DOHH2 (cell line): Measurements from ENCODE around the gene BTBD19.

Experiments used
- H3F3A ChIP-seq: fragments of 200-600 bp; sonication (generic), shearing (Covaris generic); 2 replicates; pipeline ENCODE4 v1.6.0; 2016; ENCODE audit warnings: antibody characterized with exemption, mild to moderate bottlenecking; ENCODE audit not compliant: control insufficient read depth, insufficient read depth
- H3K27ac ChIP-seq: fragments of 200-600 bp; sonication (generic); 2 replicates; pipeline ENCODE4 v1.5.1; 2014; ENCODE audit warnings: low read depth, mild to moderate bottlenecking, low read length, moderate library complexity
- H3K27me3 ChIP-seq: fragments of 200-600 bp; sonication (generic); 2 replicates; pipeline ENCODE4 v1.6.1; 2014; ENCODE audit warnings: mild to moderate bottlenecking, low read length, mixed read lengths; ENCODE audit not compliant: control insufficient read depth
- H3K36me3 ChIP-seq: fragments of 200-600 bp; sonication (generic); 2 replicates; pipeline ENCODE4 v1.6.1; 2014; ENCODE audit warnings: mild to moderate bottlenecking, low read length, moderate library complexity, mixed read lengths; ENCODE audit not compliant: control insufficient read depth
- H3K4me1 ChIP-seq: fragments of 200-600 bp; sonication (generic); 2 replicates; pipeline ENCODE4 v1.6.1; 2014; ENCODE audit warnings: mild to moderate bottlenecking, low read length, mixed read lengths; ENCODE audit not compliant: control insufficient read depth
- H3K4me2 ChIP-seq: fragments of 200-600 bp; sonication (generic); 2 replicates; pipeline ENCODE4 v1.6.0; 2014; ENCODE audit warnings: mild to moderate bottlenecking, low read length, moderate library complexity
- H3K4me3 ChIP-seq: fragments of 200-600 bp; sonication (generic); 2 replicates; pipeline ENCODE4 v1.5.1; 2014; ENCODE audit warnings: mild to moderate bottlenecking, low read length, mixed read lengths
- H3K79me2 ChIP-seq: fragments of 200-600 bp; sonication (generic); 2 replicates; pipeline ENCODE4 v1.6.1; 2014; ENCODE audit warnings: mild to moderate bottlenecking, low read length, mixed read lengths; ENCODE audit not compliant: control insufficient read depth
- H3K9me2 ChIP-seq: fragments of 200-600 bp; sonication (generic); replicated peaks from 2 replicates; pipeline ENCODE4 v1.6.1; 2014; ENCODE audit warnings: mild to moderate bottlenecking, low read length, mixed read lengths; ENCODE audit not compliant: control insufficient read depth
- H3K9me3 ChIP-seq: fragments of 200-600 bp; sonication (generic); 2 replicates; pipeline ENCODE4 v1.6.1; 2014; ENCODE audit warnings: antibody characterized with exemption, low read length, mixed read lengths; ENCODE audit not compliant: control insufficient read depth, insufficient read depth
- H4K20me1 ChIP-seq: fragments of 200-600 bp; sonication (generic); 2 replicates; pipeline ENCODE4 v1.6.0; 2014; ENCODE audit warnings: low read depth, mild to moderate bottlenecking, antibody characterized with exemption, low read length, moderate library complexity; ENCODE audit not compliant: control insufficient read depth, insufficient read depth
- CTCF ChIP-seq: fragments of 200-600 bp; sonication (generic); IDR thresholded peaks from one replicate; pipeline ENCODE4 v1.5.1; 2014; ENCODE audit warnings: antibody characterized with exemption, mild to moderate bottlenecking, low read depth, low read length; ENCODE audit not compliant: poor library complexity, severe bottlenecking
- EZH2phosphoT487 ChIP-seq: fragments of 200-600 bp; sonication (generic); IDR thresholded peaks from 2 replicates; pipeline ENCODE4 v1.6.1; 2017; ENCODE audit warnings: borderline replicate concordance, mild to moderate bottlenecking, antibody characterized with exemption, low read length, moderate library complexity, mixed read lengths

BTBD19 gene

GRCh38 chr1:44860331-44860730 lies 52.0 kb downstream of the BTBD19 start:
- no peaks in the 10 kb centered on the region for H3K79me2 ChIP-seq
- TF ChIP-seq CTCF = no peak
- no peak overlapping the region for H3K27ac ChIP-seq
- H3K9me2 ChIP-seq = no peaks in the 10 kb centered on the region
- no peaks in the 10 kb centered on the region for H4K20me1 ChIP-seq
- no peaks in the 10 kb centered on the region for H3F3A ChIP-seq
- peaks cover 8% of the 10 kb centered on the region for H3K36me3 ChIP-seq
- H3K4me2 ChIP-seq = peak overlapping the region; percentile 10
- no peaks in the 10 kb centered on the region for H3K9me3 ChIP-seq
- no peak overlapping the region for H3K4me3 ChIP-seq
- H3K4me1 ChIP-seq = peaks cover 18% of the 10 kb centered on the region
- no peaks in the 10 kb centered on the region for H3K27me3 ChIP-seq

- H3K4me3 ChIP-seq = no peak overlapping the region
- H3F3A ChIP-seq = no peaks in the 10 kb centered on the region
- no peaks in the 10 kb centered on the region for H4K20me1 ChIP-seq
- peak overlapping the region; percentile 10 for H3K4me2 ChIP-seq
- H3K27me3 ChIP-seq = no peaks in the 10 kb centered on the region
- no peaks in the 10 kb centered on the region for H3K79me2 ChIP-seq
- H3K4me1 ChIP-seq = peaks cover 18% of the 10 kb centered on the region
- peaks cover 8% of the 10 kb centered on the region for H3K36me3 ChIP-seq
- no peaks in the 10 kb centered on the region for H3K9me3 ChIP-seq
- no peaks in the 10 kb centered on the region for H3K9me2 ChIP-seq
- TF ChIP-seq EZH2phosphoT487 = no peak
- no peak for TF ChIP-seq CTCF
- no peak overlapping the region for H3K27ac ChIP-seq
Measured at GRCh38 chr1:44860891-44861425, 52.6 kb downstream of the BTBD19 start.

DNA sequence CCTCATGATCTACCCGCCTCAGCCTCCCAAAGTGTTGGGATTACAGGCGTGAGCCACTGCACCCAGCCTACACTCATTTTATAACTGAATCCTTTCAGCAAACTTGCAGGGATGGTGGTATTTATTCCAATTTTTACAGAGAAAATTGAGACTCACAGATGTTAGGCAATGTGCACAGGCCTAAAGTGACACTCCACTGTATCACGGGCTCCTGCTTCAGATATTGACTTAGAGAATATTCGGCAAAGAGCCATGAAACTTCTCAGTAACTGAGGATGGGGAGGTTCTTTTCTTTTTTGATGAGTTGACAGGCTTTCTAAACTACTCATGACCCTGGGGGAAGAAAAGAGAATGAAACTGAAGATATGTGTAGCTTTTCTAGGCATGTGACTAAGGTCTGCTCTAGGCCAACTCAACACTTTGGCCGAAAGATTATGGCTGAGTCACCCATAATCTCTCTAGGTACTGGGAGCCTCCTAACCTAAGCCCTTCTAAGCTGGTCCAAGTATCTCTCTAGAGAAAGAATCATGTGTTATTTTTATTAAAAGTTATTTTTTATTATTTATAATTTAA lies 54.6 kb downstream of the BTBD19 start:
- H3K9me2 ChIP-seq = no peaks in the 10 kb centered on the region
- TF ChIP-seq CTCF (no peak), EZH2phosphoT487 (no peak)
- no peak overlapping the region for H3K4me3 ChIP-seq
- no peaks in the 10 kb centered on the region for H4K20me1 ChIP-seq
- no peaks in the 10 kb centered on the region; the same call in 1 of the 2 replicates for H3K36me3 ChIP-seq
- no peaks in the 10 kb centered on the region for H3K9me3 ChIP-seq
- no peaks in the 10 kb centered on the region for H3K27me3 ChIP-seq
- no peak overlapping the region for H3K4me2 ChIP-seq
- H3F3A ChIP-seq = no peaks in the 10 kb centered on the region
- H3K27ac ChIP-seq = no peak overlapping the region
- peaks cover 18% of the 10 kb centered on the region for H3K4me1 ChIP-seq
- H3K79me2 ChIP-seq = no peaks in the 10 kb centered on the region
